Kasumi-1 (cell line): ENCODE measurements around the gene CELF6.

Experiments used
- DNase-seq, 2 experiments: peaks; one replicate each; lab custom pipeline; 2025; lab: John Stamatoyannopoulos, UW

The CELF6 gene

GRCh38 chr15:72271895-72272212, 48.1 kb downstream of the CELF6 start:
- peak in 1 of 2 experiments; percentile 29 for DNase-seq

GRCh38 chr15:72271221-72271620, 48.7 kb downstream of the CELF6 start:
- DNase-seq, result no peak

- no peak for DNase-seq
Observed at GRCh38 chr15:72269739-72270138, 50.2 kb downstream of the CELF6 start.

- no peak for DNase-seq
Observed at GRCh38 chr15:72265031-72265430, 54.9 kb downstream of the CELF6 start.

GRCh38 chr15:72252663-72253299, 67.2 kb downstream of the CELF6 start:
- no peak for DNase-seq

DNA sequence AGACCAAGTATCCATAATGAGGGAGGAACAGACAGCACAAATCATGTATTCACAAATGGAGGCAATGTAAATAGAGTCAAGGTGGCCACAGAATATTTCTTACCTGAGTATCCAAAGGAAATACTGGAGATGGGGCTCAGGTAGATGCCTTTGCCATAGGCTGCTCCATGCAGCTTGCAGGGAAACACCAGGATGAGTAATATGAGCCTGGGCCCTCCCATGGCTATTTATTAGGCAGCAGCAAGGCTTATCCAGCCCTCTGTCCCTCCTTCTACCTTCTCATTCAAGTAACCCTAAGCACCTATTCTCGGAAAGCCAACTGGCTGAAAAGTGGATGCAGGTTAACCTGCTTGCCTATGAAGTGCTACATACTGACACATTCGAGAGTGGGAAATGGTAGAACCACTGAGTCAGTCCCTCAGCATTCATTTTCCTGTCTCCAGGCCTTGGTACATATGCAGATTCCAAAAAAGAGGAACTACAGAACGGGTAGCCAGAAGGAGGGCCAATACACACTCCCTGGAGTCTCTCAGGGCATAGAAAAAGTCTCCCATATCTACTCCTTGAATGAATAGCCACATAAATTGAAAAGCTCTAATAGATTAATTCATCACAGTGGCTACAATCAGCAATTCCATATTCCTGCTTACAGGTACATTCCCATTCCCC, 70.7 kb downstream of the CELF6 start:
- DNase-seq, result peak; percentile 37 to 41

DNA sequence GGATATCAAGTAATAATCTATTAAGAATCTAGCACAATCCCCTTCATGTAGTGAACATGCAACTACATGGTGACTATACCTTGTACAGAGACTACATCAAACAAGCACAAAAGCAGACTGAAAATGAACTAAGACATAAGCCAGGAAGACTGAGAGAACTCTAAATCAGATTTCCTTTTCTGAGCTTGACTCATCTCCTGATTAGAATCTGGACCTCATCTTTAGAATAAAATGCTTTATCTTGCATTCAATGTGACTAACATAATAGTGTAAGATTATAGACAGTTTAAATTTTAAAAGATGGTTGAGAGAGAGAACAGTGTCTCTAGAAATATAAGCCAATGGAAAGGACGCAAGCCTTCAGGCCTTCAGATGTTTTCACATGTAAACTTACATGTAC, 71.4 kb downstream of the CELF6 start:
- no peak for DNase-seq

- DNase-seq, result no peak
Observed at GRCh38 chr15:72242775-72243370, 77.1 kb downstream of the CELF6 start.

DNA sequence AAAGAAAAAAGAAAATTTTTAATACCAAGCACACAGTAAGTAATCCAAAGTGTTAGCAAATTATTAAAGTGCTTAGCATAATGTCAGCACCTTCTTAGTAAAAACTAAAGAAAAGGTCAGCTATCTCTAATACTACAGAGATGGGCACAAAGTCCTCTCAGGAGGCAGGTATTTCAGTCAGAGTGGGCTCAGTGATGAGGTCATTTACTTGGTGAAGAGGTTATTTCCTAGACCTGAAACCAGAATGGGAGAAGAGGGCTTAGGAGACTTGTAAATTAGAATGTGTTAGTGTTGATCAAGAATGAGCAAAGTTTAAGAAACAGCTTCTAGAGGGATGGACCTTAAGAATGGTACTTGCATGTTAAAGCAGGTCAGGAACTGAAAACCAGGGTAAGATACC, 80.3 kb downstream of the CELF6 start:
- no peak for DNase-seq

DNA sequence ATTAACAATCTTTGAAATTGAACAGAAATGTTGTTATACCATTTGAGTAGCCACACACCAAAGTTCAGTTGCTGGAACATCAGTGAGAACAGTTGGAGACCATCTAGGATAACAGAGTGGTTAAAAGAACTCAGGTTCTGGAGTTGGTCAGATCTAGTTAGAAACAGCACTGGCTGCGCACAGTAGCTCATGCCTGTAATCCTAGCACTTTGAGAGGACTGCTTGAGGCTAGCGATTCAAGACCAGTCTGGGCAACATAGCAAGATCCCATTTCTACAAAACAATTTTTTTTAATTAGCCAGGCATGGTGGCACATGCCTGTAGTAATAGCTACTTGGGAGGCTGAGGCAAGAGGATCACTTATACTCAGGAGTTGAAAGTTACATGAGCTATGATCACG, 81.4 kb downstream of the CELF6 start:
- no peak for DNase-seq

GRCh38 chr15:72237853-72238224, 82.1 kb downstream of the CELF6 start:
- DNase-seq, result no peak

- DNase-seq, result peak; percentile 88 to 94
Observed at GRCh38 chr15:72237029-72237852, 82.7 kb downstream of the CELF6 start.

- no peak for DNase-seq
Observed at GRCh38 chr15:72236381-72237003, 83.5 kb downstream of the CELF6 start.

DNA sequence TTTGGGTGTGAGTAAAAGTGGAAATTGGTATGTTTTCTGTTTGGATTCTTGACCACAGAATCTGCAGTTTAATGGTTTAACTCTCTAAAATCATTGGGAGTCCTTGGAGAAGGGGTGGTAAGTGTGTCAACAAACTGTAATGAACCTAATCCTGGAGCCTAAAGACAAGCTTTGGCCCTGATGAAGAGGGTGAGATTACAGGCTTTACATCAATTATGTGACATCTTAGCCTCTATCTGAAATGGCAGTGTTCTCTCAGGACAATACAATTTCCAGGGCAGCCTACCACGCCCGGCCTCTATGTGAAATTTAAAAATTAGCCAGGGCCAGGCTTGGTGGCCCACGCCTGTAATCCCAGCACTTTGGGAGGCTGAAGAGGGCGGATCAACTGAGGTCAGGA, 84.7 kb downstream of the CELF6 start:
- no peak for DNase-seq
